HFFc6 (cell line): ENCODE results near the gene ATP9B. TPM values are rescaled to one million over a fixed set of nuclear protein-coding genes. Genes with fewer than 3 reads are reported as not detected.

ENCODE experiments used
- DNase-seq: peaks from one replicate; pipeline ENCODE4 v3.0.0-alpha.2; 2018
- H3K27ac Mint-ChIP-seq: 2 replicates; pipeline ENCODE4 v1.8.0; 2020; ENCODE audit warnings: mild to moderate bottlenecking, mixed read lengths
- H3K27me3 Mint-ChIP-seq: 2 replicates; pipeline ENCODE4 v1.8.0; 2021; ENCODE audit warnings: mild to moderate bottlenecking, moderate library complexity, mixed read lengths; ENCODE audit not compliant: insufficient read depth
- H3K36me3 Mint-ChIP-seq: 2 replicates; pipeline ENCODE4 v1.8.0; 2021; ENCODE audit warnings: low read depth, mixed read lengths
- H3K4me1 Mint-ChIP-seq: 2 replicates; pipeline ENCODE4 v1.8.0; 2020; ENCODE audit warnings: low read depth, mixed read lengths
- H3K4me3 Mint-ChIP-seq: 2 replicates; pipeline ENCODE4 v1.8.0; 2020; ENCODE audit warnings: mild to moderate bottlenecking, moderate library complexity, mixed read lengths
- H3K9me3 Mint-ChIP-seq: 2 replicates; pipeline ENCODE4 v1.8.0; 2020; ENCODE audit warnings: mild to moderate bottlenecking, mixed read lengths
- CTCF ChIP-seq: fragments of 200-600 bp; sonication (generic); IDR thresholded peaks from 2 replicates; pipeline ENCODE4 v1.5.0; 2021; ENCODE audit warnings: antibody characterized with exemption, mild to moderate bottlenecking
- total RNA-seq, 6 experiments: library from RNA; stranded (reverse); fragmentation: NEBNext Ultra II Directional; extraction: Animal tissue kit (Norgen Biotek cat#: 25700); gene quantifications; 2 replicates in 1 of 6; 3 replicates in 5 of 6; pipeline ENCODE4 v1.2.3, GENCODE V29; 2021

Gene ATP9B
- total RNA-seq, 6 experiments from 2014 or later, result 9.0 to 11.2 (median 10.5) TPM

DNA sequence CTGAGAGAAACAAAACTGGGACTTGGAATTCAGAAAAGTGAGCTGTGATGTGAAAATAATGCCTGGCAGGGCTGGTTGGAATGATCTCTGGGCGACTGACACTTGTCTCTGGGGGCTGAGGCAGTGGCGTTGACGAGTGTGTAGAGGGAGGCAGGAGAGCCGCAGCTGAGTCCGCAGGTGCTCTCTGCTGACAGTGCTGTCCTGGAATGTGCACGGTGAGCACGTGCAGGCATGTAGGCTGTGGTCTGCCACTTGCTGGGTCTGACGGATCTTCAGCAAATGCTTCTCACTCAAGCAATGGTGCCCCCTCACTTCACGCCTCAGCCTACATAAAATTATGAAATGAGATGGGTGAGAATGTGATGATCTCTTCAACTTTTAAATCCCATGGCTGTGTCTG is 38.5 kb upstream of the ATP9B start:
- H3K4me3 Mint-ChIP-seq, result no peak overlapping the region
- H3K27ac Mint-ChIP-seq, result no peak overlapping the region
- H3K36me3 Mint-ChIP-seq, result no peaks in the 10 kb centered on the region
- H3K9me3 Mint-ChIP-seq, result peaks cover 13% of the 10 kb centered on the region; the same call in 1 of the 2 replicates
- H3K4me1 Mint-ChIP-seq, result no peaks in the 10 kb centered on the region
- TF ChIP-seq CTCF, result no peak
- no peak for DNase-seq
- H3K27me3 Mint-ChIP-seq, result peaks cover 1% of the 10 kb centered on the region; the same call in 1 of the 2 replicates

GRCh38 chr18:79042276-79042675 is 26.9 kb upstream of the ATP9B start:
- TF ChIP-seq CTCF, result no peak
- Mint-ChIP-seq H3K9me3 (peaks cover 15% of the 10 kb centered on the region), H3K27me3 (no peaks in the 10 kb centered on the region), H3K36me3 (no peaks in the 10 kb centered on the region), H3K4me3 (no peak overlapping the region), H3K4me1 (no peaks in the 10 kb centered on the region), H3K27ac (no peak overlapping the region)
- no peak for DNase-seq

GRCh38 chr18:79043288-79043687 is 25.9 kb upstream of the ATP9B start:
- Mint-ChIP-seq H3K4me3 (no peak overlapping the region), H3K9me3 (peaks cover 19% of the 10 kb centered on the region; the same call in 1 of the 2 replicates), H3K36me3 (no peaks in the 10 kb centered on the region), H3K27ac (no peak overlapping the region), H3K27me3 (no peaks in the 10 kb centered on the region), H3K4me1 (no peaks in the 10 kb centered on the region)
- no peak for DNase-seq
- TF ChIP-seq CTCF, result no peak

DNA sequence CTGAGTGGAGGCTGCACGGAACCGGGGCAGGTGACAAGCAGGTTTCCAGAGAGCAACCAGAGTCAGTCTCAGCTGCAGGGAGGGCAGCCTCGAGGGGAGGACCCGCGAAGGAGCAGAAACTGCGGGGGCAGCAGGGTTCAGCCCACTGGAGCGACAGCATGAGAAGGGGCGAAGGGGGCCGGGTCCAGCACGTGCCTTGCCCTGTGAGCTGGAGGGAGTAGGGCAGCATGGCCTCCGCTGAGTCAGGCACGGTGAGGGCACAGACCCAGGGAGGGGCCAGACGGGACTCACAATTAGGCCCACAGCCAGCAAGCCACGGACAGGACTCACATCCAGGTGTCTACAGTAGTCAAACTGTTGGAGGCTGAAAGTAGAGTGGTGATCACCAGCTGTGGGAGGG is 22.7 kb upstream of the ATP9B start:
- no peak for TF ChIP-seq CTCF
- Mint-ChIP-seq H3K36me3 (no peaks in the 10 kb centered on the region), H3K4me1 (no peaks in the 10 kb centered on the region), H3K4me3 (no peak overlapping the region), H3K27me3 (no peaks in the 10 kb centered on the region), H3K27ac (no peak overlapping the region), H3K9me3 (peaks cover 19% of the 10 kb centered on the region; the same call in 1 of the 2 replicates)
- DNase-seq, result no peak

- no peaks in the 10 kb centered on the region for H3K4me1 Mint-ChIP-seq
- no peak overlapping the region for H3K4me3 Mint-ChIP-seq
- no peaks in the 10 kb centered on the region for H3K36me3 Mint-ChIP-seq
- DNase-seq, result no peak
- peaks cover 8% of the 10 kb centered on the region for H3K27me3 Mint-ChIP-seq
- no peak overlapping the region for H3K27ac Mint-ChIP-seq
- no peak for TF ChIP-seq CTCF
- H3K9me3 Mint-ChIP-seq, result peaks cover 18% of the 10 kb centered on the region; the same call in 1 of the 2 replicates
Observed at GRCh38 chr18:79047556-79048244, 21.5 kb upstream of the ATP9B start.
